Measurements from ENCODE around the gene ADORA1. TPM values are rescaled to one million over a fixed set of nuclear protein-coding genes. Genes with fewer than 3 reads are reported as not detected.

The ADORA1 gene
- total RNA-seq, 1 experiment from 2014 or later, result 5.7 TPM

DNA sequence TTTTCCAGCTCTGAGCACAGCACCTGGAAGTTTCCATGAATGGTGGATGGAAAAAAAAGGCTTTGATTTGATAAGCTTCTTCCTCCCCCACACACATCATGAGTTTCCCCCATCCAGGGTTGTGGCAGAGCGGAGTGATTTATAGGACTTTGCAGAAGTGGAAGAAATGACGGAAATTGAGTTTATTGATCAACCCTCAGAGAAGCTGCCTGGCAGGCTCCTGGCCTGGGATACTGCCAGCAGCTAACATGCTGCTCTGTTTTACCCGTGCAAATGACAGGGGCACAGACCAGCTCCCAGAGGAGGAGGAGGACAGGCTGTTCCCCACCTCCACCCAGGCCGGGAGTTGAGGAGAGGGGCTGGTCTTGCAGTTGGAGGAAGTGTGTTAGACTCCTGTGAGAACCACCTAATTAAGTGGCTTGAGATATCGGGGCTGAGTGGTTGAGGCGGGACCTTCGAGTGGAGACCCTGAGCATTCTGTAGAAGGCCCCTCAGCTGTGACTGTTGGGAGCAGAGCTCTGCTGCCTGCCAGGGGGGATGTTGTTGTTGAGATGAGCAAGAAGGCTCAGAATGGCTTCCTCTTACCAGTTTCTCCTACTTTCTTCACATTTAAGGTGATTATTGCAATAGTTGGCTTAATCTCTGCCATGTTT, 21.8 kb downstream of the ADORA1 start:
- no peak for DNase-seq
- no peaks in the 10 kb centered on the region for H3K36me3 ChIP-seq (replicated peaks; ENCODE audit: control insufficient read depth, insufficient read depth, low read length)

DNA sequence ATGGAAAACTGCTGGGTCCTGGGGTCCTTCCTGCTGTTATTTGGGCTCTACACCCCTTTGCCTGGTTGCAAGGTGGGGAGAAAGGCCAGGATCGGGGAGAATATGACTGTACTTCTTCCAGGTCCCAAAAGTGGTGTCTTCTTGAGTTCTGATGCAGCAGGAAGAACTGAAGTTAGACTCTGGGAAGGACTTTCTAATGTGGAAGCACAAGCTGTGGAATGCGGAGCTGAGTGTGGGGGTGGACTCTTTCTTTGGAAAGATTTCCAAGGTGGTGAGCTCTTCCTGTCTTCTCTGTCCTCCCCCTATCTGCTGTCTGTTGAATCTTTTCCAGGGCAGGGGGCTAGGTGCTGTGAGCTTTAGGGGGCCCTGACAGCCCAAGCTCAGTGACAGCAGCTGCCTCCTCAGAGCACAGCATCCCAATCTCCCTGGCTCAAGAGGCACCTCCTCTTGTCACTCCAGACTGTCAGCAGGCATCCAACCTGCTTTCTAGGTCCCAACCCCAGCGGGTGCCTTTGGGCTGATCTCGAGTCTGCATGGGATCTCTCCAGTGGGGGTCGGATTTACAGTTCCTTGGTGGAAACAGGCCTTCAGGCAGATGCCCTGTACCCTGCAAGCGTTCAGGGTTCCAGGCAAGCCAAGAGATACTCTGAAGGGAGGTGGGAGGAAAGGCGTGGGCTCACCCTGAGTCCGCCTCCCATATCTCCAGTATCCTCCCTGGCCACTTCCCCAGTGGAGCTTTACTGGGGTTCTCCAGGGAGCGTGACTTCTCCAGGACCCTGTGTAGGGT, 23.2 kb downstream of the ADORA1 start:
- no peaks in the 10 kb centered on the region for H3K36me3 ChIP-seq (replicated peaks; ENCODE audit: control insufficient read depth, insufficient read depth, low read length)
- H3K27me3 ChIP-seq (ENCODE audit: control insufficient read depth, insufficient read depth, low read length), result no peaks in the 10 kb centered on the region

More for the DNA sequence above, 21.8 kb downstream of the ADORA1 start:
- Histone ChIP-seq H3K4me3 (ENCODE audit: insufficient read depth, low read depth, low read length) (no peak overlapping the region), H3K27me3 (ENCODE audit: control insufficient read depth, insufficient read depth, low read length) (no peaks in the 10 kb centered on the region)

DNA sequence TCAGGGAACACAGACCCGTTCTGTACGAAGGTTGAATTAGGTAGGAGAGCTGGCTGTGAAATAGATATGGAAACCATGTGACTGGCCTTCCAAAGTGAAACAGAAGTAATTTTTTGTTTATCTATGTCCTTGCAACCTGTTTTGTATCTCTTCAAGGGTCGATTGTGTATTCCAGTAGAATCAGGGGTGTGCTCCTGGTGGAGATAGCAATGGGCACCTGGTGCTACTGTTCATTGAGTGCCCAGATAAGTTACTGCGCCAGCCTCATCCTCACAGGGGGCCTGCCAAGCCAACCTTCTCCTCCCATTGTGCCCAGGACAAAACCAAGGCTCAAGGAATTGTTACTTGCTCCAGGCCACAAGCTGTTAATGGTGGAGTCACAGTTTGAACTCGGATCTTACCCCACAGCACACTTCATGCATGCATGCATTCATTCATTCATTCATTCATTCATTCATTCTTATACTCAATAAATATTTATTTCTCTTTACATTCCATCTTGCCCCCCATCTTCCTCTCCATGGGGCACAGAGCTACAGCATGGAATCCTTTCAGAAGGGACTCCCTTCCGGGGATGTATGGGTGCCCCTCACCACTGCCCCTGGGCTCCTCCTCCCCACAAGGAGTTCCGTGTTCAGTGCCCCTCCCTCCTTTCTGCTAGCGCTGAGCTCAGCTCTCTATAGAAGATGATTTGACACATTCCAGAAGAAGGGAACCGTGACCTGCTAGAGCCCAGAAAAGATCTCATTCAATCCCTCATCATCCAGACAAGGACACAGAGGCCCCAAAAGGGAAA, 24.0 kb downstream of the ADORA1 start:
- no peak for DNase-seq
- H3K27me3 ChIP-seq (ENCODE audit: control insufficient read depth, insufficient read depth, low read length), result no peaks in the 10 kb centered on the region
- no peaks in the 10 kb centered on the region for H3K36me3 ChIP-seq (replicated peaks; ENCODE audit: control insufficient read depth, insufficient read depth, low read length)
- H3K4me3 ChIP-seq (ENCODE audit: insufficient read depth, low read depth, low read length), result no peak overlapping the region

More for the DNA sequence above, 23.2 kb downstream of the ADORA1 start:
- no peak for DNase-seq
- no peak overlapping the region for H3K4me3 ChIP-seq (ENCODE audit: insufficient read depth, low read depth, low read length)

DNA sequence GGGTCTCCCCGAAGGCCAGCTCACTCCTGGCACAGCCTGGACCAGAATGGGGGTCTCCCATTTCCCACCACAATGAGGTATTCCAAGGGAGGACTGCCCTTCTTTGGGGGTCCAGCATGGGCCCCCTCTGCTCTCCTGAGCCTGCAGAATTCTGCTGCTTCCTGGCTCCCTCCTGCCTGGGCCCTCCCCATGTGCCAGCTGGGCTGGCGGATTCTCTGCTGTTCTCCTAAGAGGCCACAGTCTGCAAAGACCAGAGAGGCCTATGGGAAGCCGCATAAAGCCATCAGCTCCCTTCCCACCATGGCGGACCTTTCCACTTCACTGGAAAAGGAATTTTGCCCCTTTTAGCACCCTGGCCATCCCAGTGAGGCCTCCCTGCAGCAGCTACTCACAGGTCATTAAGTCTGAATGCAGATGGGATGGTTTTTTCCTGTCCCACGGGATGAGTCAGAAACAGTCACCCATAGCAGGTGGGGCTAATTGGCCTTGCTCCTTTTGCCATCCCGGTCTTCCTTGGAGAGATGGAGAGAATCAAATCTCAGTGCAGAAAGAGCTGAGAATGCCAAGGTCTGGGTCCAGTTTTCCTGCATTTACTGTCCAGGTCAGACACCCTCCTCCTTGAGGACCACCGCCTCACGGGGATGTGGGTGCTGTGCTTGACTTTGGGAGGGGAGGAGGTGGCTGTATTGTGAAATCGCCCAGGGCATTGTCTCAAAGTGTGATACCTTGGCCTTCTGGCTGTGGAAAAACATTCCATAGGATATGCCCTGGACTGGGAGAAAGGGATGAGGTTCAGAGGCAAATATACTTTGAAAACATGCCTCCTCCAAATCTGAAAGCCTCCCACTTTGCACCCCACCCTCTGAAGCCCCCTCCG, 24.9 kb downstream of the ADORA1 start:
- no peaks in the 10 kb centered on the region for H3K36me3 ChIP-seq (replicated peaks; ENCODE audit: control insufficient read depth, insufficient read depth, low read length)
- no peak overlapping the region for H3K4me3 ChIP-seq (ENCODE audit: insufficient read depth, low read depth, low read length)
- no peaks in the 10 kb centered on the region for H3K27me3 ChIP-seq (ENCODE audit: control insufficient read depth, insufficient read depth, low read length)
- no peak for DNase-seq

DNA sequence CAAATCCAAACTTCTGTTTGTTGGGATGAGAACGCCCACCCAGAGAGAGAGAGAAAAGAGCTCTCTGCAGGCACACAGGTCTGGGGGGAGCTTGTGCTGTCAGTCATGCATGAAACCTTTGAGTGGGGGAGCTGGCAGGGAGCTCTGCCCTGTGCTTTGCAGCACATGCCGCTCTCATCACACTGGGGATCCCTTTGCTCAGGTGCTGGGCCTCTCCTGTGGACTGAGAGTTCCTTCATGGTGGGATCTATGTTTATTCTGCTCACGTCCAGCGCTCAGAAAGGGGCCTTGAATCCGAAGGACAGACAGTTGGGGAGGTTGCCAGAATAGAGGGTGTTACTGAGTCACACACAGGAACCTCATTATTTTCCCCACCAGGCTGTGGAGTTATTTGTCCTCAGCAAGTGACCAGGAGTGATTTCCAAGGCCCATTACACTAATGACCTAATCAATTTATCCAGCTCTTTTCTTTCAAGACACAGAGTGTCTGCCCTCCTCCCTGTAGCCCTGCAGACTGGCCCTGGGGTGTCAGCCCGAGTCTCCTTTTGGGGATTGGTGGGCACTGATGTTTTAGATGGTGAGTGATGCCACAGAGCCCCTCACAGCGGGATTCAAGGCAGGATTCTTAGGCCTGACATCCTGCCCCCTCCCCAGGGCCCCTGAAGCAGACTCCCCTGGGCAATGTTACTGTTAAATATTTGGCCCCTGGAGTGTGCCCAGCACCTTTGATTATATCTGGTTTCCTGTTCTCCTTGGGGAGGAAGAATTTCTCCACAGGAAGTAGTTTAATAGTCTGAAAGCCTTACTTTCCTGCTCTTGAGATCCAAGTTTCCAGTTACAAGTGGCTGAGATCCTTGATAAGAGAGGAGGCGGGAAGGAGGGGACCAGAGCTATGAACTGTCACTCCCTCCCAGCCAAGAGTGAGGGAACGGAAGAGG, 25.8 kb downstream of the ADORA1 start:
- H3K36me3 ChIP-seq (replicated peaks; ENCODE audit: control insufficient read depth, insufficient read depth, low read length), result no peaks in the 10 kb centered on the region
- no peak for DNase-seq
- H3K4me3 ChIP-seq (ENCODE audit: insufficient read depth, low read depth, low read length), result no peak overlapping the region
- no peaks in the 10 kb centered on the region for H3K27me3 ChIP-seq (ENCODE audit: control insufficient read depth, insufficient read depth, low read length)

DNA sequence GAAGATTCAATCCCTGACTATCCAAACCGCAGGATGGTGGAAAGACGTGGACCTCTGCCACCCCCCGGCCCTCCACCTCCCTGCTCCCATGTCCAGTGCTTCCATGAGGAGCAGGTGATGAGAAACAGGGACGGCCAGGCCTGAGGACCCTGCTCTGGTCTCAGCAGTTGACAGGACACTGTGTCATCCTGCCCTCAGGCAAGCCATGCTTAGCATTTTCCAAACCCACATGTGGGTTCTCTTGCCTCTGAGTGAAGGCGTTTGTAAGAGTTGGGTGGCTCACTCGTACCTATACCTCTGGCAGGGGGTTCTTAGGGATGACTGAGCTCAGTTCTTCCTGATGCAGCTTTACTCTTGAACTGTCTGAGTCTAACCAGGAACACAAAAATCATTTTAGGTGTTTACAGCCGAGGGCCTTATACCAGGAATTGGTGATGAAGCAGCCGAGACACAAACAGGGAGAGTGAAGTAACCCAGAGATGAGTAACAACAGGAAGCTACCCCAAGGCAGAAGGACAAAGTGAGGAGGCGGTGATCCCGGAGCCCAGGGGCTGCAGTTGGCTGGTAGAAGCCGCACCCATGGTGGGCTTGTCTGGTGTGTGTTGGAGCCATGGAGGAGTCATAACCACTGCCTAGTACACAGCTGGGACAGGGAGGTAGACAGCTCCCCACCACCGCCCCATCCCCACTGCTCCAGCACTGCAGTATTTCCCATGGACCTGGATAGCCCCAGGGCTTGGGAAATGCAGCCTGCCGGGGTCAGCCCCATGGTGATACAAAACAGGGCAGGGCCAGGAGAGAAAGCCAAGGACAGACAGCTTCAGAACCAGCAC, 26.7 kb downstream of the ADORA1 start:
- Histone ChIP-seq H3K4me3 (ENCODE audit: insufficient read depth, low read depth, low read length) (no peak overlapping the region), H3K27me3 (ENCODE audit: control insufficient read depth, insufficient read depth, low read length) (no peaks in the 10 kb centered on the region), H3K36me3 (replicated peaks; ENCODE audit: control insufficient read depth, insufficient read depth, low read length) (no peaks in the 10 kb centered on the region)
- no peak for DNase-seq

DNA sequence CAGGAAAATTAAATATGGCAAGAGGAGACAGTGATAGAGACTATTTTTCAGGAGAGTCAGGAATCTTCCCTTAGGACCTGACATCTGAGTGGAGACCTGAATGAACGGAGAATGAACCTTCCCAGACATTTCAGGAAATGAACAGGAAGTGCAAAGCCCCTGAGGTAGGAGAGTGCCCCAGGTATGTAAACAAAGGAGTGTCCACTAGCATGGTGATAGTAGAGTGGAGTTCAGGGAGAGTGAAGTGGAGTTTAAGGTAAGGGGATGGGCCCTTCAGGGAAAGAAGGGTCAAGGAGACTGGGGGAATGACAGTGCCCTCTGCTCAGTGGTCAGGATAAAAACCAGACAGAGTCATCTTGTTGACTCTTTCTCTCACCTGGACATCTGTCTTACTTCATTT, 28.8 kb downstream of the ADORA1 start:
- H3K27me3 ChIP-seq (ENCODE audit: control insufficient read depth, insufficient read depth, low read length), result no peaks in the 10 kb centered on the region
- no peak overlapping the region for H3K4me3 ChIP-seq (ENCODE audit: insufficient read depth, low read depth, low read length)
- DNase-seq, result no peak
- H3K36me3 ChIP-seq (replicated peaks; ENCODE audit: control insufficient read depth, insufficient read depth, low read length), result no peaks in the 10 kb centered on the region

DNA sequence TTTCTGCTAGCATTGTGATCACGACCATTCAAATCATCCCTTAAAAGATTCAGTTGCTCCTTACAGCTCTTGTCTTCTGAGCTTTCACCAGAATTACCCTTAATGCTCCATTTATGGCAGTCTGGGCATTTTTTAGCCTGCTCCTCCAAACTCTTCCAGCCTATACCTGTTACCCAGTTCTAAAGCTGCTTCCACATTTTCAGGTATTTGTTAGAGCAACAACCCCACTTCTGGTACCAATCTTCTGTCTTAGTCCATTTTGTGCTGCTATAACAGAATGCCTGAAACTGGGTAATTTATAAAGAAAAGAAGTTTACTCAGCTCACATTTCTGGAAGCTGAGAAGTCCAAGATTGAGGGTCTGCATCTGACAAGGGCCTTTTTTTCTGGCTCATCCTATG, 30.9 kb downstream of the ADORA1 start:
- no peak overlapping the region for H3K4me3 ChIP-seq (ENCODE audit: insufficient read depth, low read depth, low read length)
- no peaks in the 10 kb centered on the region for H3K36me3 ChIP-seq (replicated peaks; ENCODE audit: control insufficient read depth, insufficient read depth, low read length)
- no peaks in the 10 kb centered on the region for H3K27me3 ChIP-seq (ENCODE audit: control insufficient read depth, insufficient read depth, low read length)
- no peak for DNase-seq

DNA sequence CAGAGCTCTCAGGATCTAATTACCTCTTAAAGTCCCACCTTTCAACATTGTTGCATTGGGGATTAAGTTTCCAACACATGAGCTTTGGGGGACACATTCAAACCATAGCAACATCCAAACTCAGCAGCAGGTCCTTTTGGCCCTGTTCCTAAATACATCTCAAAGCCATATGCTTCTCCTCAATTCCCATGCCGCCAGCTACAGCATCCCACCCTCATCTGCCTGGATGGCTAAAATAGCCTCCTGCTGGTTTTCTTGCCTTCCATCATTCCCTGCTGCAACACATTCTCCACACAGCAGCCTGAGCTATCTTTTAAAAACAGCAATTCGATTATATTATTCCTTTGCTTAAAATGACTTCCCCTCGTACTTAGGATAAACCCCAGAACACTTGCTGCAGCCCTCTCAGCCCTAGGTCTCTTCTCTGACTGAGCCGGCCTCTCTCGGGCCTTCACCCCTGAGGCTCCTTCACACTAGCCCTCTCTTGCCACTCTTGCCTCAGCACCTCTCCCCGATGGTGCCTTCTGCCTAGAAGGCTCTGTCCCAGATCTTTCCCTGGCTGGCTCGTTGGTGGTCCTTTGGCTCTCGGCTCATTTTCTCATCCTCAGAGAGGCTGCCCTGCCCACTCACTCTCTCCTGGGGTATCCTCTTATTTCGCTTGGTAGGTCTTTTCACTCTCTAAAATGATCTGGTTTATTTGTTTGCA, 31.6 kb downstream of the ADORA1 start:
- no peaks in the 10 kb centered on the region for H3K36me3 ChIP-seq (replicated peaks; ENCODE audit: control insufficient read depth, insufficient read depth, low read length)
- H3K27me3 ChIP-seq (ENCODE audit: control insufficient read depth, insufficient read depth, low read length), result no peaks in the 10 kb centered on the region
- no peak overlapping the region for H3K4me3 ChIP-seq (ENCODE audit: insufficient read depth, low read depth, low read length)
- no peak for DNase-seq

DNA sequence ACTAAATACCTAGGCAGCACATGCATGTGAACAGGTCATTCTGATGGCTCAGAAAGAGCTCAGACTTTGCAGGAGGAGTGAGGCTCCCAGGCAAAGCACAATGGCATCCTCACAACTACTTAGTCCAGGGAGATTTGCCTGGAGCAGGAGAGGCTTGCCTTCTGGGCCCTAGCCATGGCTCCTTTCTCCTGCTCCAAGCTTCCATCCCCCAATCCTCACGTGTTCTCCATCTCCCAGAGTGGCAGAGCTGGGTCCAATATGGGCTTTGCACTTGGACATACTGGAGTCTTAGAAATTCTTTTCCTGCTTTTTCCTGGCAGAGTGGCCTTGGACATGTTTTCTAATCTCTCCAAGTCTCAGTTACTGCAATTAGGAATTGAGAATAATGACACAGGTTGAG, 32.3 kb downstream of the ADORA1 start:
- no peak for DNase-seq
- Histone ChIP-seq H3K4me3 (ENCODE audit: insufficient read depth, low read depth, low read length) (no peak overlapping the region), H3K27me3 (ENCODE audit: control insufficient read depth, insufficient read depth, low read length) (no peaks in the 10 kb centered on the region), H3K36me3 (replicated peaks; ENCODE audit: control insufficient read depth, insufficient read depth, low read length) (no peaks in the 10 kb centered on the region)

DNA sequence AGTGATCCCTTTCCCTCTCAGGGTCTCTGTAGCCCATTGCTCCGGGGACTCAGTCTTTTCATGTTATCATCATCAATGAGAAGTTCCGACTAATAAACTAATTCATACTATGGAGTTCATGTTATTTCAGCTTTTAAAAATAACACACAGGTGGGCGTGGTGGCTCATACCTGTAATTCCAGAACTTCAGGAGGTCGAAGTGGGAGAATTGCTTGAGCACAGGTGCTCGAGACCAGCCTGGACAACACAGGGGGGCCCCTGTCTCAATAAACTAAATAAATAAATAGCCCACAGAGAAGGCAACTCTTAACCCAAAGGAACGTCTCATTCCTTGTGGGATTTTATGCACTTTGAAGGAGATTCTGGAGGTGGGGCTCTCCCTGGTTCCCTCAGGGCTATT, 33.6 kb downstream of the ADORA1 start:
- no peaks in the 10 kb centered on the region for H3K36me3 ChIP-seq (replicated peaks; ENCODE audit: control insufficient read depth, insufficient read depth, low read length)
- no peaks in the 10 kb centered on the region for H3K27me3 ChIP-seq (ENCODE audit: control insufficient read depth, insufficient read depth, low read length)
- DNase-seq, result no peak
- H3K4me3 ChIP-seq (ENCODE audit: insufficient read depth, low read depth, low read length), result no peak overlapping the region

DNA sequence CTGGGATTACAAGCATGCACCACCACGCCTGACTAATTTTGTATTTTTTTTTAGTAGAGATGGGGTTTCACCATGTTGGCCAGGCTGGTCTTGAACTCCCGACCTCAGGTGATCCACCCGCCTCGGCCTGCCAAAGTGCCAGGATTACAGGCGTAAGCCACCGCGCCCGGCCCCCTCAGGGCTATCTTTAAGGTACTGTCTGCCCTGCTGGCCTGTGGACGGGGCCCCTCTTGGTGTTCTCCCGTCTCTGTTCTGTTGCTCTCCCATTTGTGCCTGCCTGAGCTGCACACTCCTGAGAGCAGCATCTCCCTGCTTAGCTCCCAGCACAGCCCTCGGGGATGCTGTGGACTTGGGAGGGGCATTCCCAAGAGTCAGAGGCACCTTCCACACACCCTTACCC, 34.2 kb downstream of the ADORA1 start:
- Histone ChIP-seq H3K27me3 (ENCODE audit: control insufficient read depth, insufficient read depth, low read length) (no peaks in the 10 kb centered on the region), H3K4me3 (ENCODE audit: insufficient read depth, low read depth, low read length) (no peak overlapping the region), H3K36me3 (replicated peaks; ENCODE audit: control insufficient read depth, insufficient read depth, low read length) (no peaks in the 10 kb centered on the region)
- DNase-seq, result no peak

Data from H7 (cell line).